GM18909 (cell line): Measurements from ENCODE around the gene ZNF182.
"Not testable (repeated sequence)": the region's sequence is repeated elsewhere in the genome, so short reads cannot be mapped to it uniquely, and the experiment has no call there.

Source experiments
- ATAC-seq: cut with Tn5 transposase; IDR thresholded peaks from one replicate; pipeline ENCODE4 v1.9.1; 2021; ENCODE audit warnings: mild to moderate bottlenecking; ENCODE audit not compliant: unreplicated experiment, poor library complexity

ZNF182 gene

DNA sequence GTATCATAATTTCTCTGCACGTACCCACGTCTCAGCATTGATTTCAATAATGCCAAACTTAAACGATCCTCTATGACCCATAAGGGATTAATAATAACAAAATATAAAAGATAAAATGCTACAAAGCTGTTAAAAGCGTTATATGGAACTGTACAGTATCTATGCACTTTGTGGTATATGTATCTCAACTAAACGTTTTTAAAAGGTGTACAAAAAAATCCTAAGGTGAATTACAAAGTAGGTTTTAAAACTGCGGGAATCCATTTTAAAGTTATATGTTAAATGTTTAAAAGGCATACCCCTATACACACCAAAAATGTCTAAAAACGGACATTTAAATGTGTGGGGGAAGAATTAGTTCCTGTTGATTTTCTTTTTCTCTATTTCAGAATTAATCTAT is 860 bp downstream of the ZNF182 start:
- ATAC-seq: no peak

DNA sequence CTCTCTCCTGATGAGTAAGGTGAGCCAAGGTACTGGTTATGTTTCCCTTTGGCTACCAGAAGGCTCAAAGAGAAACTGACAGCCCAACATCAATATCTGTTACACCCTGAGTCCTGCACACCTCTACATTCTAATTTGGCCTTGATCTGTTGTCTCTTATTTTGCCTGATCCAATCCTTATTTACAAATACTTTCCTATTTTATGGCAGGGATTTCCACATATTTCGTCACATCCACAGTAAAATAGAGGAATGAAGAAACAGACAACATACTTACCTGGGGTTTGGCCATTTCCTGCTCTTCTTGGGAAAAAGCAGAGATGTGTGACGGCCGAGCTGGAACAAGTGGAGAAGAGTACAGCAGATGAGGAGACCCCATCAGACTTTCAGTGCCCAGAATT is 1.5 kb downstream of the ZNF182 start:
- ATAC-seq: no peak

DNA sequence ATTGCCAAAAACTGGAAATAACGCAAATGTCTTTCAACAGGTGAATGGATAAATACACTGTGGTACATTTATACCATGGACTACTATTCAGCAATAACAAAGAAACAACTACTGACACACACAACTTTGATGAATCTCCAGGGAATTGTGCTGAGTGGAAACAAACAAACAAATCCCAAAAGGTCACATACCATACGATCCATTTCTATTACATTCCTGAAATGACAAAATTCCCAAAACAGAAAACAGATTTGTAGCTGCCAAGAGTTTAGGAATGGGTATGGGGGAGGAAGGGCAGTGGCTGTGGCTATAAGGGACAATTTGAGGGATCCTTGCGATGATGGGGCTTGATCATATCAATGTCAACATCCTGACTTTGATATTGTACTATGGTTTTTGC is 2.5 kb downstream of the ZNF182 start:
- ATAC-seq: no peak

DNA sequence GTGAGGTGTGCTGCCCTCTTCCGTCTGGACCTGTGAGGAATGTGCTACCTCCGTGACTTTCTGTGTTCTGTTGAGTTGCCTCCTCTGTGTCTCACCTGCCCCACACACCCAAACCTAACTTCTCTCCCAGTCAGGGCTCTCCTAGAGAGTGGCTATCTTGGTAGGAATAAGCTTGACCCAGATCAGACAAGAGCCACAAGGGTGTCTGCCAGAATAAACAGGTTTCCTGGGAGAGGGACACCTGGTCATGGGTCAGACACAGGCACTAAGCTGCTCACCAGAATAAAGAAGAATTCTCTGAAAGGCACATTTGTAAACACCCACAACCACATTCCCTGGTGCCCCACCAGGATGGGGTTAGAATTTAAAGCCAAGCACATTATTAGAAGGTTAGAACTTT is 11.1 kb downstream of the ZNF182 start:
- ATAC-seq: no peak

DNA sequence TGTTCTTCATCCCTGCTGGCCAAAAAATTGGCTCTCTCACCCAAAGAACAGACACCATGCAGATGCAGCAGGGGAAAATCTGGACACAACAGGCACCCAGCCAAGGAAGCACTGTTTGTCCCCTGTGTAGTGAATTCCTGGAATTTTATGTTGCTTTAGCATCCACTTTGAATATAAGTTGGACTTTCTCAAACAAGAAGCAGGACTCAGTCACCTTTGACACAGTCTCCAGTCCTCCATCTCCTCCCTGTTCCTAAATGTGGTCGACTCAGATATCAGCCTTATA is 11.8 kb downstream of the ZNF182 start:
- ATAC-seq: no peak

DNA sequence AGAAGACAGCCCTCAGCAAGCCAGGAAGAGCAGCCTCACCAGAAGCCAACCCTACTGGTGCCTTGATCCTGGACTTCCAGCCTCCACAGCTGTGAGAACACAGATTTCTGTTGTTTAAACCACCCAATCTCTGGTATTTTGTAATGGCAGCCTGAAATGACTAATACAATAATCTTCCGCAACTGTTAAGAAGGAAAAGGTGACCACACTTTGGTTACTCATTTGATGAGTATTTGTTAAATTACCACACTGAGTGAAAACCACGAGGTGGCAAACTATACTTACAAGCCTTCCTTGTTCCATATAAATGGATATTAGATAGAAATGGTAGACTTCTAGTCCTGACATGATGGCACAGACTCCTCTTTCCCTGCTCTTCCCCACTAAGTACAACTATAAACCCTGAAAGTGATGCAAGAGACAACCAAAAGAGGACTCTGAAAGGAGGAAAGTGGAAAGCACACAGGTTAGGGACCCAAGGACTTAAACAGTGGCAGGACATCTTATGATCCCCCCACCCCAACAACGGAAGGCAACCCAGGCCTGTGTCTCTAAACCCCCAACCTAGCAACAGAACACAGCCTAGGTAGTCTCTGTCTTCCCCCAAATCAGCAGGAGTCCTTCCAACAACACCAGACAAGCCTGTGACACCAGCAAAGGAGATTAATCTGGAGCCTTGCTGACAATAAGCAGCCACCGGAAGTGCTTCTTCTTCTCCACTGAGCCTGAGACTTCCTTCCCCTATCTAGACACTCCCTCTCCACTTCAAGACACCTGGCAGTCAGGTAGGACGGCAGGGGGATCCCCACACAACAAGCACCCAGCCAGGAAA is 12.3 kb downstream of the ZNF182 start:
- no peak for ATAC-seq

DNA sequence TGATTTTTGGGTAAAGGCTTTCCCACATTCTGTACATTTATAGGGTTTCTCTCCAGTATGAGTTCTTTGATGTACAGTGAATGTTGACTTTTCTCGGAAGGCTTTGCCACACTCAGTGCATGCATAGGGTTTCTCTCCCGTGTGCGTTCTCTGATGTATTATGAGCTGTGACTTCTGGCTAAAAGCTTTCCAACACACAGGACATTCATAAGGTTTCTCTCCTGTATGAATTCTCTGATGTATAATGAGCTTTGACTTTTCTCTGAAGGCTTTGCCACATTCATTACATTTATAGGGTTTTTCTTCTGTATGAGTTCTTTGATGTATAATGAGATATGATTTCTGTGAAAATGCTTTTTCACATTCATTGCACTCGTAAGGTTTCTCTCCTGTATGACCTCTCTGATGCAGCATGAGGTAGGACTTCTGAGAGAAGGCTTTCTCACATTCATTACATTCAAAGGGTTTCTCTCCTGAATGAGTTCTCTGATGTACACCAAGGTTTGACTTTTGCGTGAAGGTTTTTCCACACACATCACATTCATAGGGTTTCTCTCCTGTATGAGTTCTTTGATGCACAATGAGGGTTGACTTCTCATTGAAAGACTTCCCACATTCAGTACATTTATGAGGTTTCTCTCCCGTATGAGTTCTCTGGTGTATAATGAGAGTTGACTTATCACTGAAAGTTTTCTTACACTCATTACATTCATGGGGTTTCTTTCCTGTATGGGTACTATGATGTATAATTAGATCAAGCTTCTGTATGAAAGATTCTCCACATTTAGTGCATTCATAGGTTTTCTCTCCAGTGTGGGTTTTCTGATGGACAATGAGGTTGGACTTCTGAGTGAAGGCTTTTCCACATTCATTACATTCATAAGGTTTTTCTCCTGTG is 27.3 kb downstream of the ZNF182 start:
- no peak for ATAC-seq

DNA sequence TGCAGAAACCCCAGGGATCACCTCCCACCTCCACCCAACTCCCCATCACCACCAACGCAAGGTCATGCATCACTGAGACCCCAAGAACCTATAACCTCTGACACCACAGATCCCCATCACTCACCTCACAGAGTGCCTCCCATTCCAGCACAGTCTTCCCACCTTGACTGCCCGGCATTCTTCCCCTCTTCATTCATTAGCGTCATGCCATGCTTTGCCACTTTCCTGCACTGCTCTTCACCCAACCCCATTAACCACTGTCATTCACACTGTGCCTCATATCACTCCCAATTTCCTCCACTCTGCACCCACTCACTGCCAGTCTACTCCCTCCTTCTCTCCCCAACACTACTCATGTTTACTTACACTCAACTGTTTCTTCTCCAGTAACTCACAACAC is 30.6 kb downstream of the ZNF182 start:
- no peak for ATAC-seq

DNA sequence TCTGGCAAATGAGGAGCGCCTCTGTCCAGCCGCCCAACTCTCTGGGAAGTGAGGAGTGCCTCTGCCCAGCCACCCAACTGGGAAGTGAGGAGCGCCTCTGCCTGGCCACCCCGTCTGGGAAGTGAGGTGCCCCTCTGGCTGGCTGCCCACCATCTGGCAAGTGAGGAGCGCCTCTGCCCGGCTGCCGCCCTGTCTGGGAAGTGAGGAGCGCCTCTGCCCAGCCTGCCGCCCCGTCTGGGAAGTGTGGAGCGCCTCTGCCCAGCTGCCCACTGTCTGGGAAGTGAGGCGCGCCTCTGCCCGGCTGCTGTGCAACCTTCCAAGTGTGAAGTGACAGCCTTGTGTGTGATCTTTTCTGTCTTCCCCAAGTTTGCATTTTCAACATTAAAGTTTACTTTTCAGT is 38.3 kb downstream of the ZNF182 start:
- not testable (repeated sequence) for ATAC-seq

DNA sequence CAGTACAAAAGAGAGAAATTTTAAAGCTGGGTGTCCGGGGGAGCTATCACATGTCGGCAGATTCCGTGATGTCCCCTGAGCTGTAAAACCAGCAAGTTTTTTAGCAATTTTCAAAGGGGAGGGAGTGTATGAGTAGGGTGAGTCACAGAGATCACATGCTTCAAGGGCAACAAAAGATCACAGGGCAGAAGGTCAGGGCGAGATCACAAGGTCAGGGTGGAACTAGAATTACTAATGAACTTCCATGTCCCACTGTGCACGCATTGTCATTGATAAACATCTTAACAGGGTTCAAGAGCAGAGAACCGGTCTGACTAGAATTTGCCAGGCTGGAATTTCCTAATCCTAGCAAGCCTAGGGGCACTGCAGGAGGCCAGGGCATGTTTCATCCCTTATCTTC is 42.0 kb downstream of the ZNF182 start:
- ATAC-seq: not testable (repeated sequence)

DNA sequence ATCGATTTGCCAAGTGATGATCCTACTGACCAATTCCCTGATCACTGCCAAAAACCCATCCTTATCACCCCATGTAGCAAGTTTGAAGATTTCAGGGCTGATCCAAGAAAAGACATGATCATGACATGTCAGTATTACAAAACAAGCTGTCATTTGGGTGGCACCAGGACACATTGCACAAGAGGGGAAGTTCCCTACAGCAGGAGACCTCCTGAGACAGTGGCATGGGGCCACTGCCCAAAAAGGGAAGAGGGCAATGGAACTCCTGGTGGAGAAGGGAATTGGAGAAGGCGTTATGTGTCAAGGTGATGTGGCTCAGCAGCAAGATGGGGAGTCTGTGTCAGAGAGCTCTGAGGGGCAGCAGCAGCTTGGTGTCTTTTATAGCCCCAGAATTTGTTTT is 43.4 kb downstream of the ZNF182 start:
- no peak for ATAC-seq

DNA sequence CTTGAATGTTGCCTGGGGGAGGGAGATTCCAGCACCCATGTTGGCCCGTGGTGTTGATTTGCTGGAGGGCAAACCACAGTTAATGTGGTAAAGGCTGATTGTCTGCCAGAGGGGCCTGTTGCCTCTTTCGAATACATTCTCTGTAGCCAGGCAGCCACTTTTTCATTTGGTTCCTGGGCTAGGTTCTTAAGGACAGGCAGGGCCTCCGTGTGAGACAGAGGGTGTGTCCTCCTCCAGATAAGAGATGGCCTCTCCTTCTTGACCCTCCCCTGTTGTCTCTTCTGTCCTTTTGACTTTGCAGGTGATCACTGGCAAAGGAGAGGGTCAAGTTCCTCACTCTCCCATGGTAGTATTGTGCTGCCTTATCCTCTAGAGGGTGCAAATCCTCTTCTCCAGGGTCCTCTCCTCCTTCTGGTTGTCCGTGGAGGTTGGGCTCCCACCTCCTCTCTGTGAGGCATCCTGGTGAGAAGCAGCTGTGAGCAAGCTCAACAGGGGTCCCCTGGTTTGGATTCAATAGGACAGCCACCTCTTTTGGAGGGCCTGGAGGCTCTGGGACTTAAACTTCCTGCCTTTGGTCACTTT is 44.9 kb downstream of the ZNF182 start:
- no peak for ATAC-seq

DNA sequence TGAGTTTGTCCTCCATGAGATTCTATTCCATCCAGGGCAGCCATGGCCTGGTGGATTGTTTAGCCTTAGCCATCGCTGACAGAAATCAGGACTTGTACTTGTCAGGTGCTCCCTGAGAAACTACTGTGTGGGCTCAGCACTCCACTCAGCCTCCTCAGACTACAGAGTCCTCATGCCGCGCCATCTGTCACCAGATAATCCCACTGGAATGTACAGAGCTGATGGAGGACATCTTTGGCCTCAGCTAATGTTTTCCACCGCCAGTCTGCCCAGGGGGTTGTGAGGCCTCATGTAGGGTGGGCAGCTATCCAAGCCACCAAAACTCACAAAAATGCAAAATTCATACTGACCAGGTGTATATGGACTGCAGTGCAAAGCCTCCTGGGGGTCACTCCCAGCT is 45.6 kb downstream of the ZNF182 start:
- ATAC-seq: not testable (repeated sequence)

DNA sequence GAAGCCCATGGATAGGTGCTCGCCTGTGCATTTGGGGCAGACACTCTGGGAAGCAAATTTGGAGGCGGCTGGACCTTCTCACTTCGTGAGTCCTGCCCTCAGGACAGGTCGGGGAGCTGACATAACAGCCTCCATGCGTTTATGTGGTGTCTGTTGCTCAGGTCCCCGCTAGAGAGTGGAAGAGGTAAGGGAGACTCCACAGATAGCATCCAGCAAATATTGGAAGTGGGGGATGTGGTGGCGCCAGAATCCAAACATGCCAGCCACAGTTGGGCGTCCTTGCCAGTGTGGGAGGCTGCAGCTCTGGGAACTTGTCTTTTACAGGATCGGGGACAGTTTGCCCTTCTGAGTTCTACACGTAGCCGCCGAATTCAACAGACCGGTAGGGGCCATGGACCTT is 47.8 kb downstream of the ZNF182 start:
- no peak for ATAC-seq

DNA sequence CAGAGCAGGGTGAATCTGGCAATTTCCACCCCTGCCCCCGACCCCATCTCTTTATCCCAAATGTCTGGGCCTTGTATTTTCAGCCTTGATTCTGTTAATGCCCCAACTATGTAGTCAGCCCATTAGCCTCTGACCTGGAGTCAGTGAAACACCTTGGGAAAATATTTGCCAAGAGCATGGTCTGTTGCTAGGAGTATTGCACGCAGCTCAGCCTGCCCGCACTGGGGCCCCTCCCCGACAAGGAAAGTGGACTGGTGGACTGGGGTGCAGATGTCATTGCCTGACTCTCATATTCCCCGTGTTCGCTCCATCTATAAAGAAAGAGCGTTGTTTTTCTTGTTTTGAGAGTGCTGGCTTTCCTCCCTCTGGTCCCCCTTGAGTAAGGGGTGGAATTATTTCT is 48.5 kb downstream of the ZNF182 start:
- not testable (repeated sequence) for ATAC-seq

DNA sequence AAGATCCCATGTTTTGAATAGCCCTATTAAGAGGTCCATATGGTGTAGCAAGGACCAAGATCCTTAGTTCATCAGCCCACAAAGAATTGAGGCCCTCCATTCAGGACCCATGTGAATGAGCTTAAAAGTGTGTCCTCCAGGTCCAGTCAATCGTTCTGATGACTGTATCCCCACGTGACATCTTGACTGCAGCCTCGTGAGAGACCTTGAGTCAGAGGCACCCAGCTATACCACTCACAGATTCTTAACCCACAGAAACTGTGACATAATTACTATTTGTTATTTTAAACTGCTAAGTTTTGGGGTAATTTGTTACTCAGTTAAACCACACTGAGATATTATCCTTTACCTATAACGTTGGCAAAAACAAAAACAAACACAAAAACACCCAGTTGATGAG is 62.4 kb downstream of the ZNF182 start:
- ATAC-seq: no peak

DNA sequence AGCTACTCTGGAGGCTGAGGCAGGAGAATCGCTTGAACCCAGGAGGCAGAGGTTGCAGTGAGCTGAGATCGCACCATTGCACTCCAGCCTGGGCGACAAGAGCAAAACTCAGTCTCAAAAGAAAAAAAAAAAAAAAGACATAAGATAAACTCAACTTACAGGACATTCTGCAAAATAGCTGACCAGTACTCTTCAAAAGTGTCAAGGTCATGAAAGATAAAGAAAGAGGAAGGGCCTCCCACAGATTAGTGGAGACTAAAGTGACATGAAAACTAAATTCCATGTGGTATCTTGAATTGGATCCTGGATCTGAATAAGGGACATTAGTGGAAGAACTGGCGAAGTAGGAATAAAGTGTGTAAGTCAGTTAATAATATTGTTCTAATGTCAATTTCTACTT is 63.3 kb downstream of the ZNF182 start:
- no peak for ATAC-seq

DNA sequence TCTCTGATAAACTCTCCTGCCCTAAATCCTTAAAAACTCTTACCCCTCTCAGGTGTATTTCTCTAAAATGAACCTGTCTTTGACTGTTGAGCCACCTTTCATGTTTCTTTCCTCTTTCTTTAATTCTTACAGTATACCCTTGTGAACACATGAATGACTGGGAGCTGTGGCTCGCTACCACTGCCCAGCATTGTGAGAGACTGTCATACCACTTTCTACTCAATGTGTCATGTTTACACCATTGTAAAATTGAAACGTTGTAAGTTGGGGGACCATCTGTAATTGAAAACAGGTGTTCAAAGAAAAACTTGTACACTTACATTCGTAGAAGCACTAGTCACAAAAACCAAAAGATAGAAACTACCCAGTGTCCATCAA is 66.9 kb downstream of the ZNF182 start:
- ATAC-seq: no peak

DNA sequence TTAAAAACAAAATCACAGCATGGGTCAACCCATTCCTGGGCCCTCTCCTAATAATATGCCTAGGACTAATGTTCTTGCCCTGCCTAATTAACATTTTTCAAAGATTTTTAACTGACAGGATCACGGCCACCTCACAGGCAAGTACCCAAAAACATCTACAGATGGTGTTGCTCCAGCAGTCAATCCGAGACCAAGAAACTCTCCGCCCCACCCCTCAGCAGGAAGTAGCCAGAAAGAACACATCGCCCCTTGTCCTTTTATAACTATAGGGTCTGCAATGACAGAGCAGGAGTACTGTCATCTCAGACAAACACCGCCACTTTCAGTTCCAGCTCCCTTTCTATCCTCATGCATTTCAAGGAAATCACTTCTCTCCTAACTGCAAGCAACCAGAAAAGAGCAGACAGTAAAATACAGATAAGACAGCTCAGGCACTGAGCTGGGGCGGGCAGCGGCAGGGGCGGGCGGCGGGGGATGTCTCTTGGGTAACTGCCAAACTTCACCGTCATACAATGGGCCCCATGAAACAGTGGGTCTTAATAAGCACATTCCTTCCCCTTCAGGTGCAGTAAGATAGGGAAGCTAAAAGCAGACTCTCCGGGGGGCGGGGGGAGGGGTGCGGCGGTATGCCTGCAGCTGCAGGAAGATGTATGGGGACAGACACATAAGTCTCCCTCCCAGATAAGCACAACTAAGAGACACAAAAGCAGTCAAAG is 67.4 kb downstream of the ZNF182 start:
- ATAC-seq: peak; percentile 48

DNA sequence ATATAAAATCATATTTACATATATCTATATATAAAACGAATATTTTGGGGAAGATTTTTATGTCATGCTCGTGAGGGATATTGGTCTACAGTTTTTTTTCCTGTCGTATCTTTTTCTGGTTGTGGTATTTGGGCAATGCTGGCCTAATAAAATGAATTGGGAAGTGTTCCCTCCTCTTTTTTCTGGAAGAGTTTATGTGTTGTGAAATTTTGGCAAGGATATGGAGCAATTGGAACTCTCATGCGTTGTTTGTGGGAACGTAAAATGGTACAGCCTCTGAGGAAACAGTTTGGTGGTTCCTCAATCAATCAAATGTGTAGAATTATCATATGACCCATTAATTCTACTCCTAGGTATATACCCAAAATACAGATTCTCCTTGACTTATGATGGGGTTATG is 69.8 kb downstream of the ZNF182 start:
- no peak for ATAC-seq

DNA sequence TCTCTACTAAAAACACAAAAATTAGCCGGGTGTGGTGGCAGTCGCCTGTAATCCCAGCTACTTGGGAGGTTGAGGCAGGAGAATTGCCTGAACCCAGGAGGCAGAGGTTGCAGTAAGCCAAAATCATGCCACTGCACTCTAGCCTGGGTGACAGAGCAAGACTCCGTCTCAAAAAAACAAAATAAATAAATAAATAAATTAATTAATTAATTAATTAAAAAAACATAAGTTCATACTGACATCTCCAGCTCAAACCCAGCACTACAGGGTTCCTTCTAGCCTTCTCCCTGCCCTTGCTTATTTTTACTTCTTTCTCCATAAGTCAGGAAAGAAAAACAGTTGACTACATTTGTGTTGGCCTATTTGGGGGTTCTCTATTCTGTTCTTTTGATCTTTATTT is 71.8 kb downstream of the ZNF182 start:
- not testable (repeated sequence) for ATAC-seq
